Lung (tissue), 12 donors: ENCODE data around the gene ASTN1. TPM values are rescaled to one million over a fixed set of nuclear protein-coding genes. Genes with fewer than 3 reads are reported as not detected.

ENCODE experiments used
- ATAC-seq: fragments of 200-7000 bp; cut with Tn5 transposase; one replicate; pipeline ENCODE4 v1.9.1; 2020; ENCODE audit warnings: moderate number of reproducible peaks; ENCODE audit not compliant: insufficient read depth, low FRiP score
- DNase-seq, 3 donors: peaks; one replicate each; pipeline ENCODE4 v3.0.0-alpha.2; 2013 to 2017
- H3K27ac ChIP-seq, 2 donors: one replicate each; pipeline ENCODE4 v1.5.1; 2013; ENCODE audit warnings: mild to moderate bottlenecking in 2 of 2, moderate library complexity in 2 of 2, control low read depth in 1 of 2, inconsistent platforms in 1 of 2, low read depth in 1 of 2, low read length in 1 of 2
- H3K27me3 ChIP-seq, 3 donors: one replicate each; pipeline ENCODE4 v1.5.1; 2013; ENCODE audit warnings: low read length in 2 of 3; ENCODE audit not compliant: control insufficient read depth in 3 of 3, insufficient read depth in 3 of 3
- H3K36me3 ChIP-seq, 4 donors: one replicate each; pipeline ENCODE4 v1.5.1; 2013; ENCODE audit warnings: low read length in 4 of 4, mild to moderate bottlenecking in 1 of 4, moderate library complexity in 1 of 4; ENCODE audit not compliant: control insufficient read depth in 4 of 4, insufficient read depth in 4 of 4
- H3K4me1 ChIP-seq, 5 donors: one replicate each; pipeline ENCODE4 v1.5.1; 2013; ENCODE audit warnings: low read length in 5 of 5, mild to moderate bottlenecking in 2 of 5, moderate library complexity in 1 of 5; ENCODE audit not compliant: control insufficient read depth in 5 of 5, insufficient read depth in 5 of 5
- H3K4me3 ChIP-seq: one replicate; pipeline ENCODE4 v1.5.1; 2013; ENCODE audit warnings: mild to moderate bottlenecking, control low read depth, moderate library complexity
- H3K9ac ChIP-seq, 2 donors: one replicate each; pipeline ENCODE4 v1.5.1; 2013; ENCODE audit warnings: low read length in 2 of 2, control low read depth in 1 of 2; ENCODE audit not compliant: insufficient read depth in 1 of 2
- H3K9me3 ChIP-seq, 4 donors: one replicate each; pipeline ENCODE4 v1.5.1; 2013; ENCODE audit warnings: low read length in 3 of 4, mild to moderate bottlenecking in 1 of 4, moderate library complexity in 1 of 4; ENCODE audit not compliant: control insufficient read depth in 4 of 4, insufficient read depth in 3 of 4
- WGBS, 2 donors: extraction: QIAGEN DNeasy Blood & Tissue Kit; methylation state at CpG; one replicate each; pipeline ENCODE4 v1.1.7; 2013; 5-methylcytosine and 5-hydroxymethylcytosine counted together
- polyA plus RNA-seq, 2 donors: library from polyadenylated mRNA; stranded (reverse); fragments of 200-250 nt; gene quantifications; one replicate each; pipeline ENCODE4 v1.2.1, GENCODE V29; 2013
- total RNA-seq, 2 donors: library from RNA; depleted of rRNA in 1 of 2; stranded (reverse); fragments of >200 nt in 1 of 2; gene quantifications; one replicate each; pipeline ENCODE4 v1.2.1, GENCODE V29; 2014 to 2021
- TF ChIP-seq, protein P1 (sequence below): IDR thresholded peaks from 2 replicates; pipeline ENCODE4 v1.5.1; 2012; ENCODE audit warnings: mild to moderate bottlenecking; ENCODE audit errors: control extremely low read depth, extremely low read depth
- donor health status: control.
- donor health status: control.
- donor health status: Bipolar disorder and iron deficiency.
- donor health status: healthy.
- donor health status: DM: yes; HTN: yes; CAD: no.

The ASTN1 gene
- total and polyA plus RNA-seq, 4 donors: 0.03 to 3.6 (median 0.08) TPM

DNA sequence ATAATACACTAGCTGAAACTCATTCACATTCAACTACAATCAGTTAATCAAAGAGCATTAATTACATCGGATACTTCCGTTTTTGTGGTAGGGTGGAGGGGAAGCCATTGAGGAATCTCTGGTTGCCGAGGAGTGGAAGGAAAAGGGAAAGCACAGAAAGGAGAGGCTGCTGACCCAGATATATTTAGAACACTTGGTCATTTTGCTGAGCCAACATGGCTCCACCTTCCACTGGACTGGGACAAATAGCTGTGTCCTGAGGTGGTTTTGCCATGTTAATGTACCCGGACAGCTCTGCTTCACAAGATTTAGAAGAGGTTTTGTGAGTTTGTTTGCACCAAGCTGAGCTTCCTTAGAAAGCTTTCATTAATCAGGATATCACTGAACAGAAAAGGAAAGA lies 26.2 kb downstream of the ASTN1 start:
- H3K9ac ChIP-seq: no peak overlapping the region
- H3K27me3 ChIP-seq: no peaks in the 10 kb centered on the region
- TF ChIP-seq, protein P1, sequence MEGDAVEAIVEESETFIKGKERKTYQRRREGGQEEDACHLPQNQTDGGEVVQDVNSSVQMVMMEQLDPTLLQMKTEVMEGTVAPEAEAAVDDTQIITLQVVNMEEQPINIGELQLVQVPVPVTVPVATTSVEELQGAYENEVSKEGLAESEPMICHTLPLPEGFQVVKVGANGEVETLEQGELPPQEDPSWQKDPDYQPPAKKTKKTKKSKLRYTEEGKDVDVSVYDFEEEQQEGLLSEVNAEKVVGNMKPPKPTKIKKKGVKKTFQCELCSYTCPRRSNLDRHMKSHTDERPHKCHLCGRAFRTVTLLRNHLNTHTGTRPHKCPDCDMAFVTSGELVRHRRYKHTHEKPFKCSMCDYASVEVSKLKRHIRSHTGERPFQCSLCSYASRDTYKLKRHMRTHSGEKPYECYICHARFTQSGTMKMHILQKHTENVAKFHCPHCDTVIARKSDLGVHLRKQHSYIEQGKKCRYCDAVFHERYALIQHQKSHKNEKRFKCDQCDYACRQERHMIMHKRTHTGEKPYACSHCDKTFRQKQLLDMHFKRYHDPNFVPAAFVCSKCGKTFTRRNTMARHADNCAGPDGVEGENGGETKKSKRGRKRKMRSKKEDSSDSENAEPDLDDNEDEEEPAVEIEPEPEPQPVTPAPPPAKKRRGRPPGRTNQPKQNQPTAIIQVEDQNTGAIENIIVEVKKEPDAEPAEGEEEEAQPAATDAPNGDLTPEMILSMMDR: no peak
- H3K4me1 ChIP-seq: no peaks in the 10 kb centered on the region
- no peaks in the 10 kb centered on the region for H3K36me3 ChIP-seq
- no peak overlapping the region for H3K4me3 ChIP-seq
- H3K27ac ChIP-seq: no peak overlapping the region
- WGBS, 2 donors: 80 to 81% methylated on average over 4 of the region's 4 CpGs
- ATAC-seq (no peak), DNase-seq (no peak)
- H3K9me3 ChIP-seq: no peaks in the 10 kb centered on the region

DNA sequence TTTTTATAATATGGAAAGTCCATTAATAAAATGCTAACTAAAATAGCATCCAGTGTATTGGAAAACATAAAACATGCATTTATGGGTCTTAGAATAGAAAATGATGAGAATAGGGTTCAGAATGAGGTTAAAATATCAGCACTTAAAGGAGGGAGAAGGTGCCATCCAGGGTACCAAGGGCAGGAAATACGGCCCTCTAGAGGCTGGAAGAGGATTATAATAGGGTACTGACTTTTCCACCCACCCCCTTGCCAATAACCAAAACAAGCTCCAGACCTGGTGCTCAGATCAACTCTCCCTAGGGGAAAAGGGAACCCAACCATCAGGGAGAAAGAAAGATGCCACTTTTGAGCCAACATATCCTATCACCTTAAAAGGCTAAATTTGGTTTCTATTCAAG lies 26.7 kb downstream of the ASTN1 start:
- H3K36me3 ChIP-seq: no peaks in the 10 kb centered on the region
- 62 to 64% methylated on average over 1 of the region's 1 CpG for WGBS, 2 donors
- H3K9me3 ChIP-seq: no peaks in the 10 kb centered on the region
- DNase-seq (no peak), ATAC-seq (no peak)
- no peak overlapping the region for H3K27ac ChIP-seq
- TF ChIP-seq, protein P1: no peak
- H3K27me3 ChIP-seq: no peaks in the 10 kb centered on the region
- no peak overlapping the region for H3K4me3 ChIP-seq
- H3K9ac ChIP-seq: no peak overlapping the region
- no peaks in the 10 kb centered on the region for H3K4me1 ChIP-seq

DNA sequence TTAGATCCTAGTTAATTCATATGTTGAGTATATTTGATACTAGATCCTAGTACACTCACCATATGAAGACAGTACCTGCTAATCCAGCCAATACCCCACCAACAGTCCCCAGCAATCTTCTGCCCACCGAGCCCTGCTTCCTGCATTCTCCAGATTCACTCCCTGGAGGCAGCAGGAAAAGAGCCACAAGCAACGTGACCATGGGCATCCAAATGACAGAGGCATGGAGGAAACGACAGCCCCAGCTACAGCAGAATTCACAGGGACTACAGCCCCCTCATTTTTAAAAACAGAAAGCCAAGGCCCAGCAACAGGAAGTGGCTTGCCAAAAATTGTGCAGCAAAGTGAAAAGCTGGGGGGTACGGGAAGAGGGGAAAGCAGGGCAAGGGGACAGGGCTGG lies 29.3 kb downstream of the ASTN1 start:
- DNase-seq (no peak), ATAC-seq (no peak)
- no peaks in the 10 kb centered on the region for H3K4me1 ChIP-seq
- H3K4me3 ChIP-seq: no peak overlapping the region
- TF ChIP-seq, protein P1: no peak
- no peaks in the 10 kb centered on the region for H3K9me3 ChIP-seq
- no peak overlapping the region for H3K9ac ChIP-seq
- 46 to 56% methylated on average over 4 of the region's 4 CpGs for WGBS, 2 donors
- H3K27ac ChIP-seq: no peak overlapping the region
- no peaks in the 10 kb centered on the region for H3K36me3 ChIP-seq
- H3K27me3 ChIP-seq: no peaks in the 10 kb centered on the region

DNA sequence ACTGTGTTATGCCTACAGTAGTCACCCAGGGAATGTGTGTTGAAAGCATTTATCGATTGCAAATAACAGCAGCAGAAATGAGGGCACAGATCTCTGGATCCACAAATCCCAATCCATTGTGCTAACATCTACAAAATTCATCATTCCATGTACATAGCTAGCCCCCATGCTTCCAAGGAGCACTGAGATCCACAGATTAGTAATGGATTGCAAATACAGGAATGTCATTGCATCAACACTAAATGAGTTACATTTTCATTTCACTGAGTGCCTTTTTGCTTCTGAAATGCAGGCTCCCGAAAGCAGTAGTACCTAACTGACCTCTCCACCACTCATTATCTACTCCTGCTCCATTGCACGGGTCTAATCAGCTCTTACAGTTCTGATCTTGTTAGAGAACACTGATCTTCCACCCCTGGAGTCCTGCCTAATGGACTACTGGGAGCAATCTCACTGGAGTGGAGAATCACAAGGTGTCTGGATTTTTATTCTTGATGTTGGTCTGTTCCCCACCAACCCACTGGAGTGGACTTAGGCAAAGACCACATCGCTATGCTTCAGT lies 30.5 kb downstream of the ASTN1 start:
- Histone ChIP-seq H3K4me3 (no peak overlapping the region), H3K36me3 (no peaks in the 10 kb centered on the region), H3K9me3 (no peaks in the 10 kb centered on the region), H3K27me3 (no peaks in the 10 kb centered on the region), H3K27ac (no peak overlapping the region), H3K9ac (no peak overlapping the region), H3K4me1 (no peaks in the 10 kb centered on the region)
- 78 to 85% methylated on average over 4 of the region's 4 CpGs for WGBS, 2 donors
- no peak for ATAC-seq
- TF ChIP-seq, protein P1: no peak
- no peak for DNase-seq
